Measurements from ENCODE around the gene ULBP3. TPM values are rescaled to one million over a fixed set of nuclear protein-coding genes. Genes with fewer than 3 reads are reported as not detected.

The ULBP3 gene
- total and polyA plus RNA-seq, 2 donors, result 0.48 to 1.1 TPM

- 94% methylated on average over 4 of the region's 4 CpGs for WGBS
- Histone ChIP-seq H3K4me1 (ENCODE audit: control insufficient read depth in 2 of 2, insufficient read depth in 2 of 2, low read length in 2 of 2) (no peaks in the 10 kb centered on the region), H3K4me3 (ENCODE audit: low read length in 2 of 2) (no peak overlapping the region), H3K9me3 (ENCODE audit: control insufficient read depth in 2 of 2, insufficient read depth in 1 of 2, low read length in 1 of 2) (peaks cover 0 to 1% of the 10 kb centered on the region in 2 donors), H3K36me3 (ENCODE audit: control insufficient read depth in 2 of 2, insufficient read depth in 2 of 2, low read length in 1 of 2) (no peaks in the 10 kb centered on the region), H3K27me3 (ENCODE audit: control insufficient read depth in 2 of 2, insufficient read depth in 1 of 2, low read length in 1 of 2) (peaks cover 2 to 65% of the 10 kb centered on the region in 2 donors), H3K27ac (ENCODE audit: low read depth in 1 of 2, low read length in 1 of 2) (no peak overlapping the region)
- no peak for DNase-seq (ENCODE audit: low read depth in 6 of 9, low spot score in 9 of 9)
These were observed 12.0 kb downstream of the ULBP3 start for GRCh38 chr6:150056916-150057315.

DNA sequence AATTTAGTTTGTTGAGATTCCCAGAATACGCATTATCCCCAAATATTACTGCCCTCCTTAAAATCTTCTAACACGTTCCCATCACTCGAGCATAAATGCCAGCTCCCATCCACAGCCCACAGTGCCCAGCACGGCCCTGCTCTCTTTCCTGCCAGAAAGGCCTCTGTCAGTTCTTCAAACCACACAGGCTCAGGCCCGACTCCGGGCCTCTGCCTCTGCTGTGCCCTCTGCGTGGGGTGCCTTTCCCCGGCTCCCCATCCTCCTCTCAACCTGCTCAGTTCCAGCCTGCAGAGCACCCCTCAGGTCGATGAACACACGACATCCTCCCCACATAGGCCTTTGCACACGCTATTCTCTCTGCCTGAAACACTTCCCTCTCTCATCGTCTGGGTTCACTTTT lies 12.8 kb downstream of the ULBP3 start:
- no peak for DNase-seq (ENCODE audit: low read depth in 6 of 9, low spot score in 9 of 9)
- peaks cover 2 to 67% of the 10 kb centered on the region in 2 donors for H3K27me3 ChIP-seq (ENCODE audit: control insufficient read depth in 2 of 2, insufficient read depth in 1 of 2, low read length in 1 of 2)
- peaks cover 0 to 1% of the 10 kb centered on the region in 2 donors for H3K9me3 ChIP-seq (ENCODE audit: control insufficient read depth in 2 of 2, insufficient read depth in 1 of 2, low read length in 1 of 2)
- WGBS, result 91% methylated on average over 12 of the region's 12 CpGs
- no peaks in the 10 kb centered on the region for H3K4me1 ChIP-seq (ENCODE audit: control insufficient read depth in 2 of 2, insufficient read depth in 2 of 2, low read length in 2 of 2)
- H3K27ac ChIP-seq (ENCODE audit: low read depth in 1 of 2, low read length in 1 of 2), result no peak overlapping the region
- H3K36me3 ChIP-seq (ENCODE audit: control insufficient read depth in 2 of 2, insufficient read depth in 2 of 2, low read length in 1 of 2), result no peaks in the 10 kb centered on the region
- no peak overlapping the region for H3K4me3 ChIP-seq (ENCODE audit: low read length in 2 of 2)

DNA sequence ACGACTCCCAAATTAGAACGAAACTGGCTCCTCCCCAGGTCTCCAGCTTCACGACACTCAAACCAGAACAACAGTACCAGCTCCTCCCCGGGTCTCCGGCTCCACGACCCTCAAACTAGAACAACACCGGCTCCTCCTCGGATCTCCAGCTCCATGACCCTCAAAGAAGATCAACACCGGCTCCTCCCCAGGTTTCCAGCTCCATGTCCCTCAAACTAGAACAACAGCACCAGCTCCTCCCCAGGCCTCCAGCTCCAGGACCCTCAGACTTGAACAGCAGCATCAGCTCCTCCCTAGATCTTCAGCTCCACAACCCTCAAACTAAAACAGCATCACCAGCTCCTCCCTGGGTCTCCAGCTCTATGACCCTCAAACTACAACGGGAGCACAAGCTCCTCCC lies 13.8 kb downstream of the ULBP3 start:
- DNase-seq (ENCODE audit: low read depth in 6 of 9, low spot score in 9 of 9), result no peak
- Histone ChIP-seq H3K27ac (ENCODE audit: low read depth in 1 of 2, low read length in 1 of 2) (no peak overlapping the region), H3K9me3 (ENCODE audit: control insufficient read depth in 2 of 2, insufficient read depth in 1 of 2, low read length in 1 of 2) (peaks cover 0 to 1% of the 10 kb centered on the region in 2 donors), H3K27me3 (ENCODE audit: control insufficient read depth in 2 of 2, insufficient read depth in 1 of 2, low read length in 1 of 2) (peaks cover 2 to 65% of the 10 kb centered on the region in 2 donors), H3K4me3 (ENCODE audit: low read length in 2 of 2) (no peak overlapping the region), H3K4me1 (ENCODE audit: control insufficient read depth in 2 of 2, insufficient read depth in 2 of 2, low read length in 2 of 2) (no peaks in the 10 kb centered on the region), H3K36me3 (ENCODE audit: control insufficient read depth in 2 of 2, insufficient read depth in 2 of 2, low read length in 1 of 2) (no peaks in the 10 kb centered on the region)
- 89% methylated on average over 10 of the region's 10 CpGs for WGBS

GRCh38 chr6:150053450-150053849 lies 15.5 kb downstream of the ULBP3 start:
- peaks cover 0 to 53% of the 10 kb centered on the region in 2 donors for H3K27me3 ChIP-seq (ENCODE audit: control insufficient read depth in 2 of 2, insufficient read depth in 1 of 2, low read length in 1 of 2)
- H3K27ac ChIP-seq (ENCODE audit: low read depth in 1 of 2, low read length in 1 of 2), result no peak overlapping the region
- H3K9me3 ChIP-seq (ENCODE audit: control insufficient read depth in 2 of 2, insufficient read depth in 1 of 2, low read length in 1 of 2), result peaks cover 0 to 1% of the 10 kb centered on the region in 2 donors
- WGBS, result 94% methylated on average over 11 of the region's 11 CpGs
- H3K4me3 ChIP-seq (ENCODE audit: low read length in 2 of 2), result no peak overlapping the region
- no peak for DNase-seq (ENCODE audit: low read depth in 6 of 9, low spot score in 9 of 9)
- no peaks in the 10 kb centered on the region for H3K4me1 ChIP-seq (ENCODE audit: control insufficient read depth in 2 of 2, insufficient read depth in 2 of 2, low read length in 2 of 2)
- no peaks in the 10 kb centered on the region for H3K36me3 ChIP-seq (ENCODE audit: control insufficient read depth in 2 of 2, insufficient read depth in 2 of 2, low read length in 1 of 2)

DNA sequence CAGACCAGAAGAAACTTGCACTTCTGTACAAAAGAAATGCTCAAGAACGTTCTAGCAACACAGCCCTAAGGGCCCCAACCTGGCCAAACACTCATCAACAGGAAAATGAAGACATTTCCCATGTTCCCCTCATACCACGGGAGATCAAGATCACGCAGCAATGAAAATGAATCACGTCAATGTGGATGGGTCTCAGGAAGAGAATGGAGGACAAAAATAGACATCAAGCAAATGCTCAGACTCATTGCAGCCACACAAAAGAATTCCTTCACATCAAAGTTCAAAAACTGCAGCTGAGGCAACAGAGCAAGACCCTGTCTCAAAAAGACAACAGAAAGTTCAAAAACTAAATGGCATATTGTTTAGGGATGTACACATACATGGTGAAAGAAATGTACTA lies 18.1 kb downstream of the ULBP3 start:
- H3K4me3 ChIP-seq (ENCODE audit: low read length in 2 of 2), result no peak overlapping the region
- no peaks in the 10 kb centered on the region for H3K36me3 ChIP-seq (ENCODE audit: control insufficient read depth in 2 of 2, insufficient read depth in 2 of 2, low read length in 1 of 2)
- WGBS, result 54% methylated on average over 4 of the region's 4 CpGs
- no peak overlapping the region for H3K27ac ChIP-seq (ENCODE audit: low read depth in 1 of 2, low read length in 1 of 2)
- H3K27me3 ChIP-seq (ENCODE audit: control insufficient read depth in 2 of 2, insufficient read depth in 1 of 2, low read length in 1 of 2), result peaks cover 5 to 51% of the 10 kb centered on the region in 2 donors
- DNase-seq (ENCODE audit: low read depth in 6 of 9, low spot score in 9 of 9), result no peak
- peaks cover 0 to 1% of the 10 kb centered on the region in 2 donors for H3K9me3 ChIP-seq (ENCODE audit: control insufficient read depth in 2 of 2, insufficient read depth in 1 of 2, low read length in 1 of 2)
- H3K4me1 ChIP-seq (ENCODE audit: control insufficient read depth in 2 of 2, insufficient read depth in 2 of 2, low read length in 2 of 2), result no peaks in the 10 kb centered on the region

DNA sequence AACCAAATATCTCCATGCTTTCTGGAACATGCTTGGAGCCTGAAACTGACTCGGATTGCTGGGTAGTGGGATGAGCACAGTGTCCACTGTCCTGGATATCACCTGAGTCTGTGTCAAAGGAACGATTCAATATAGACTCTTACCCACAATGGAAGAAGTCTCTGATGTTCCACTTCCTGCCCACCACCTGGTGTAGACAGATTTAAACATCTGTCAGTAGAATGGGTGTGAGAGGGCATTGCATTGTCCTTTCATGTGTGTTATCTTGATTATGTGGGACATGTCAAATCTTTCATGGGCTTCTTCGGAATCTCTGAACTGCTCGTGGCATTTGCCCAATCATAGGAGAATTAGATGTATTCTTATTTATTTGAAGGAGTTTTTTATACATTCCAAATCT lies 20.8 kb downstream of the ULBP3 start:
- peak in 3 of 9 donors; percentile 7 to 58 (median 12) for DNase-seq (ENCODE audit: low read depth in 6 of 9, low spot score in 9 of 9)
- WGBS, result 43% methylated on average over 4 of the region's 4 CpGs
- H3K27ac ChIP-seq (ENCODE audit: low read depth in 1 of 2, low read length in 1 of 2), result no peak overlapping the region
- H3K4me3 ChIP-seq (ENCODE audit: low read length in 2 of 2), result no peak overlapping the region
- no peaks in the 10 kb centered on the region for H3K9me3 ChIP-seq (ENCODE audit: control insufficient read depth in 2 of 2, insufficient read depth in 1 of 2, low read length in 1 of 2)
- H3K4me1 ChIP-seq (ENCODE audit: control insufficient read depth in 2 of 2, insufficient read depth in 2 of 2, low read length in 2 of 2), result no peaks in the 10 kb centered on the region
- H3K27me3 ChIP-seq (ENCODE audit: control insufficient read depth in 2 of 2, insufficient read depth in 1 of 2, low read length in 1 of 2), result peaks cover 5 to 39% of the 10 kb centered on the region in 2 donors
- no peaks in the 10 kb centered on the region for H3K36me3 ChIP-seq (ENCODE audit: control insufficient read depth in 2 of 2, insufficient read depth in 2 of 2, low read length in 1 of 2)

DNA sequence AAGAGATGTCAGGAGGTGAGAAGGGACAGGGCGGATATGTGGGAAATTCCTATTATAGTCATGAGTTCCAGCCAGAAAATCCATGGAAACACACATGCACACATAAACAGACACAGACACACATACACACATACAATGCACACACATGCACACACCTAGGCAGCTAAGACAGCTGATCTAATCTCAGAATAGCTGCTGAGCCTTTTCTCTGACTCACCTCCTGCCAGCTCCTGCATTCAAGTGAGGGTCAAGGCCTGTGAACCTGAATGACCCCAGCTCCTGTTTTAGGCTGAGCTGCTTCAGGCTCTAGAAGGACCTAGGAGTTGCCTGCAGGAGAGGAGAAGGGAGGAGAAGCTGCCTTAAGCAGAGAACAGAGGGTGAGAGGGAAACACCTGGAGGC lies 22.0 kb downstream of the ULBP3 start:
- H3K27me3 ChIP-seq (ENCODE audit: control insufficient read depth in 2 of 2, insufficient read depth in 1 of 2, low read length in 1 of 2), result peaks cover 5 to 34% of the 10 kb centered on the region in 2 donors
- no peaks in the 10 kb centered on the region for H3K9me3 ChIP-seq (ENCODE audit: control insufficient read depth in 2 of 2, insufficient read depth in 1 of 2, low read length in 1 of 2)
- 98% methylated on average over 1 of the region's 1 CpG for WGBS
- H3K27ac ChIP-seq (ENCODE audit: low read depth in 1 of 2, low read length in 1 of 2), result no peak overlapping the region
- H3K4me3 ChIP-seq (ENCODE audit: low read length in 2 of 2), result no peak overlapping the region
- H3K36me3 ChIP-seq (ENCODE audit: control insufficient read depth in 2 of 2, insufficient read depth in 2 of 2, low read length in 1 of 2), result no peaks in the 10 kb centered on the region
- DNase-seq (ENCODE audit: low read depth in 6 of 9, low spot score in 9 of 9), result no peak
- no peaks in the 10 kb centered on the region for H3K4me1 ChIP-seq (ENCODE audit: control insufficient read depth in 2 of 2, insufficient read depth in 2 of 2, low read length in 2 of 2)

DNA sequence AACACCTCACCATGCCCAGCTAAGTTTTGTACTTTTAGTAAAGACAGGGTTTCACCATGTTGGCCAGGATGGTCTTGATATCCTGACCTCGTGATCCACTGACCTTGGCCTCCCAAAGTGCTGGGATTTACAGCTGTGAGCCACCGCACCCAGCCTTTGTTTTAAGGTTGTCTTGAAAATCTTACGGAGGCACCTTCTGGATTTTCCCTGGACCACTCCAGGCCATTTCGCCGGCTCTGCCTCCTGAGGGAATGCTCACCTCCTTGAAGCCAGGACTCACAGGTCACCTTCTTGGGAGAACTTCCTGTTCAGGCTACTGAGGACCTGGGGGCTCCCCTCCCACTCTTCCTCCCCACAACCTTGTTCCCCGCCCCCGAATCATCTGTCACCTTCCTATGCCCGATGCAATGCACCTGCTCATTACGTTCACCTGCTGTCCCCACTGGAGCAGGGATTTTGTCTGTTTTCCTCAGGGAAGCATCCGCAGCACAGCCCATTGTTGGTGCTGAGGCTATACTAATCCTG lies 24.2 kb downstream of the ULBP3 start:
- H3K9me3 ChIP-seq (ENCODE audit: control insufficient read depth in 2 of 2, insufficient read depth in 1 of 2, low read length in 1 of 2), result no peaks in the 10 kb centered on the region
- H3K36me3 ChIP-seq (ENCODE audit: control insufficient read depth in 2 of 2, insufficient read depth in 2 of 2, low read length in 1 of 2), result no peaks in the 10 kb centered on the region
- no peaks in the 10 kb centered on the region for H3K4me1 ChIP-seq (ENCODE audit: control insufficient read depth in 2 of 2, insufficient read depth in 2 of 2, low read length in 2 of 2)
- H3K27ac ChIP-seq (ENCODE audit: low read depth in 1 of 2, low read length in 1 of 2), result no peak overlapping the region
- WGBS, result 95% methylated on average over 10 of the region's 10 CpGs
- no peak overlapping the region for H3K4me3 ChIP-seq (ENCODE audit: low read length in 2 of 2)
- no peak for DNase-seq (ENCODE audit: low read depth in 6 of 9, low spot score in 9 of 9)
- H3K27me3 ChIP-seq (ENCODE audit: control insufficient read depth in 2 of 2, insufficient read depth in 1 of 2, low read length in 1 of 2), result peaks cover 9 to 53% of the 10 kb centered on the region in 2 donors

DNA sequence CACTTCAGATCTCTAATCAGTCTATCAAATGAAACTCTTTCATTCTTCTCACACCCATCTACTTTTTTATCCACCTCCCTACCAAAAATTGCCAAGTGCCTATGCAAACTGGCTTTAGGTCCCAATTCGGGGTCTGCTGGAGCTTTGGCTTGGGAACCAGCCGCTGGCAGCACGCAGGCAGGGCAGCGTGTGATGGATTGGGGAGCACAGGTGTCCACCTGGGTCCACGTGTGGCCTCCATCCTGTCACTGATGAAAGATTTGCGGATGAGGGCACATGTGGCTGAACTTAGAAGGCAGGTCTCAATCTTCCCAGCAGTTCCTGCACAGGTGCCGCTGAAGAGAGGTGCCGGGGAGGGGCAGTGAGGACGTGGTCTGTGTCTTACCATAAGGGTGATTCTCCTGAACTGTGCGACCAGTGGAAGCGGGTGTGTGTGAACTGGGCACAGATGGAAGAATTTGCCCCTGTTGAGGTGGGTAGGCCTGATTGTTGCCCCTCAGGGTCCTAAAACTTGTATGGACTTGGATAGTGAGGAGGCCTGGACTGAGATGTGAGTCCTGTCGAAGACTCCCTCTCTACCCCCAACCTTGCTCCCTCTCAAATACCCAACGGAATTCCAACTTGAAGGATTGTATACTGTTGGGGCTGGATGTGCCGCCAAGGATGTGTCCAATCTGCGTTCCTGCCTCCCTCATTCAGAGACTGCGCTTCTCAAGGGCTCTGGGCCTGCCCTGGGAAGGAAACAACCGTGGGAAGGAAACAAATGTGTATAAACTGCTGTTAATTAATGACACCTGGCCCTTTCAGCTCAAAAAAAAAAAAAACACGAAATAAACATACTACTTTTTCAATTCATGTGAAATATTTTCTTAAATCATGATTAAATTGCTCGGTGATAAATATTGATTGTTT lies 25.2 kb downstream of the ULBP3 start:
- no peak overlapping the region for H3K4me3 ChIP-seq (ENCODE audit: low read length in 2 of 2)
- peaks cover 15 to 62% of the 10 kb centered on the region in 2 donors for H3K27me3 ChIP-seq (ENCODE audit: control insufficient read depth in 2 of 2, insufficient read depth in 1 of 2, low read length in 1 of 2)
- no peaks in the 10 kb centered on the region for H3K4me1 ChIP-seq (ENCODE audit: control insufficient read depth in 2 of 2, insufficient read depth in 2 of 2, low read length in 2 of 2)
- no peaks in the 10 kb centered on the region for H3K36me3 ChIP-seq (ENCODE audit: control insufficient read depth in 2 of 2, insufficient read depth in 2 of 2, low read length in 1 of 2)
- H3K27ac ChIP-seq (ENCODE audit: low read depth in 1 of 2, low read length in 1 of 2), result no peak overlapping the region
- DNase-seq (ENCODE audit: low read depth in 6 of 9, low spot score in 9 of 9), result no peak
- no peaks in the 10 kb centered on the region for H3K9me3 ChIP-seq (ENCODE audit: control insufficient read depth in 2 of 2, insufficient read depth in 1 of 2, low read length in 1 of 2)
- 90% methylated on average over 19 of the region's 19 CpGs for WGBS

Data from thymus (tissue), 11 donors.